Prostate gland (tissue), 2 donors: ENCODE data around the gene FOXL2. TPM values are rescaled to one million over a fixed set of nuclear protein-coding genes. Genes with fewer than 3 reads are reported as not detected.

Source experiments
- DNase-seq: peaks from one replicate; pipeline ENCODE4 v3.0.0-alpha.2; 2019; ENCODE audit warnings: low spot score
- H3K27ac ChIP-seq, 2 donors: fragments of 200-600 bp; sonication (generic); 2 replicates each; pipeline ENCODE4 v1.5.1; 2017 to 2019
- H3K27me3 ChIP-seq: fragments of 200-600 bp; sonication (generic); replicated peaks from 2 replicates; pipeline ENCODE4 v1.5.1; 2019; ENCODE audit not compliant: insufficient read depth
- H3K36me3 ChIP-seq, 2 donors: fragments of 200-600 bp; sonication (generic); 1 replicate in 1 of 2; 2 replicates in 1 of 2; pipeline versions ENCODE4 v1.5.1 to v1.8.1; 2017 to 2019
- H3K4me1 ChIP-seq: fragments of 200-600 bp; sonication (generic); replicated peaks from 2 replicates; pipeline ENCODE4 v1.5.1; 2019
- H3K4me3 ChIP-seq, 2 donors: fragments of 200-600 bp; sonication (generic); 2 replicates each; pipeline ENCODE4 v1.5.1; 2017 to 2019
- H3K9me3 ChIP-seq: fragments of 200-600 bp; sonication (generic); 2 replicates; pipeline ENCODE4 v1.5.1; 2017
- CTCF ChIP-seq, 4 experiments: fragments of 200-600 bp in 2 of 4; fragments of 450-650 bp in 2 of 4; sonication (generic) in 2 of 4; IDR thresholded peaks; 1 replicate in 3 of 4; 2 replicates in 1 of 4; pipeline ENCODE4 v1.5.1; 2016 to 2019; ENCODE audit warnings: antibody characterized with exemption in 4 of 4, mild to moderate bottlenecking in 2 of 4, moderate library complexity in 2 of 4
- POLR2A ChIP-seq: fragments of 450-650 bp; IDR thresholded peaks from one replicate; pipeline ENCODE4 v1.6.1; 2016; ENCODE audit warnings: antibody characterized with exemption, mild to moderate bottlenecking
- POLR2AphosphoS5 ChIP-seq: sonication (generic); formaldehyde crosslinking; IDR thresholded peaks from one replicate; pipeline ENCODE4 v1.6.1; 2017; ENCODE audit warnings: antibody characterized with exemption
- WGBS: methylation state at CpG from one replicate; pipeline ENCODE4 v1.1.5; 2018; 5-methylcytosine and 5-hydroxymethylcytosine counted together
- intact Hi-C: fragments of 100-400 bp; cut with DNase I; formaldehyde crosslinking; loops from one replicate; pipeline ENCODE4 v1.14.2; 2022
- total RNA-seq, 2 donors: library from RNA; depleted of rRNA; stranded (reverse); fragments of >200 nt; gene quantifications; one replicate each; pipeline ENCODE4 v1.1.0, GENCODE V29; 2016

The FOXL2 gene
- total RNA-seq, 2 donors from 2014 or later: 0.68 TPM; not detected in 1

GRCh38 chr3:138921316-138922292 is 25.3 kb downstream of the FOXL2 start:
- Histone ChIP-seq H3K36me3 (no peaks in the 10 kb centered on the region), H3K27me3 (no peaks in the 10 kb centered on the region), H3K4me3 (no peak overlapping the region), H3K27ac (no peak overlapping the region), H3K9me3 (no peaks in the 10 kb centered on the region), H3K4me1 (peaks cover 3% of the 10 kb centered on the region)
- TF ChIP-seq CTCF (IDR thresholded peaks at IDR 0.05): no peak
- no peak for TF ChIP-seq POLR2AphosphoS5
- TF ChIP-seq POLR2A: no peak
- intact Hi-C loops: loop anchor here (10.0 kb wide), 1 partner anchor 507 kb away; no protein-coding TSS in a partner anchor
- WGBS: 75% methylated on average over 8 of the region's 8 CpGs
- DNase-seq: no peak

- TF ChIP-seq POLR2AphosphoS5: no peak
- TF ChIP-seq CTCF (IDR thresholded peaks at IDR 0.05): no peak
- TF ChIP-seq POLR2A: no peak
- DNase-seq: no peak
- no peak overlapping the region for H3K27ac ChIP-seq
- H3K4me1 ChIP-seq: peaks cover 7% of the 10 kb centered on the region
- no peak overlapping the region for H3K4me3 ChIP-seq
- WGBS: 62% methylated on average over 4 of the region's 4 CpGs
- H3K9me3 ChIP-seq: no peaks in the 10 kb centered on the region
- no peaks in the 10 kb centered on the region for H3K36me3 ChIP-seq
- H3K27me3 ChIP-seq: no peaks in the 10 kb centered on the region
- intact Hi-C loops: loop anchor here (5.0 kb wide), 1 partner anchor 87 kb away; the partner anchor contains the start of gene PIK3CB
Observed at GRCh38 chr3:138919325-138919724, 27.6 kb downstream of the FOXL2 start.

GRCh38 chr3:138916824-138917223 is 30.1 kb downstream of the FOXL2 start:
- no peaks in the 10 kb centered on the region for H3K27me3 ChIP-seq
- H3K36me3 ChIP-seq: no peaks in the 10 kb centered on the region
- DNase-seq: peak; percentile 63
- H3K9me3 ChIP-seq: no peaks in the 10 kb centered on the region
- peaks cover 7% of the 10 kb centered on the region for H3K4me1 ChIP-seq
- TF ChIP-seq POLR2A (no peak), POLR2AphosphoS5 (peak; percentile 11)
- 36% methylated on average over 2 of the region's 2 CpGs for WGBS
- H3K4me3 ChIP-seq: no peak overlapping the region
- intact Hi-C loops: loop anchor here (1.0 to 5.0 kb wide), 3 partner anchors 85 to 323 kb away; partner anchors contain the start of genes CEP70 and PIK3CB
- H3K27ac ChIP-seq: peak overlapping the region; percentile 92 to 95

- 1% methylated on average over 66 of the region's 68 CpGs for WGBS
- peak; percentile 95 for DNase-seq
- no peaks in the 10 kb centered on the region for H3K9me3 ChIP-seq
- no peaks in the 10 kb centered on the region for H3K36me3 ChIP-seq
- H3K27ac ChIP-seq: peak overlapping the region; percentile 92 to 95
- peak overlapping the region; percentile 51 to 75 for H3K4me3 ChIP-seq
- TF ChIP-seq POLR2AphosphoS5 (peak; percentile 28), POLR2A (peak; percentile 28), CTCF (IDR thresholded peaks at IDR 0.05) (peak; percentile 92 to 96 (median 95))
- peaks cover 7% of the 10 kb centered on the region for H3K4me1 ChIP-seq
- intact Hi-C loops: loop anchor here (1.0 to 5.0 kb wide), 3 partner anchors 84 to 322 kb away; partner anchors contain the start of genes CEP70 and PIK3CB
- no peaks in the 10 kb centered on the region for H3K27me3 ChIP-seq
Observed at GRCh38 chr3:138915503-138916498, 31.1 kb downstream of the FOXL2 start.
